HepG2 (cell line): ENCODE measurements around the gene GRP. TPM values are rescaled to one million over a fixed set of nuclear protein-coding genes. Genes with fewer than 3 reads are reported as not detected.

ENCODE experiments used
- ATAC-seq: fragments of 200-7000 bp; cut with Tn5 transposase; 3 replicates; pipeline ENCODE4 v1.9.1; 2020; ENCODE audit warnings: mild to moderate bottlenecking, moderate library complexity
- BruUV-seq: library from RNA; stranded (reverse); fragments of 400-500 nt; replicated peaks from 2 replicates; lab custom pipeline; 2021; lab: Mats Ljungman, UMichigan
- CTCF ChIA-PET: fragments of 300-600 bp; formaldehyde crosslinking; extraction: SDS; loops from one replicate; lab custom pipeline; 2021; ENCODE audit warnings: low total read pairs, inconsistent platforms, low intra/inter-chr PET ratio; lab: Yijun Ruan, JAX
- POLR2A ChIA-PET: fragments of 350-600 bp; sonication (Branson Sonifier 250); formaldehyde crosslinking; loops from one replicate; lab custom pipeline; 2020; ENCODE audit warnings: antibody characterized with exemption, inconsistent platforms; lab: Yijun Ruan, JAX
- DNase-seq: peaks from one replicate; pipeline ENCODE4 v3.0.0-alpha.2; 2015; ENCODE audit warnings: low spot score
- FAIRE-seq: peaks from 3 replicates; lab custom pipeline; 2011; peaks lifted over from hg19 to GRCh38; lab: Jason Lieb, UNC
- H2AFZ ChIP-seq: one replicate; pipeline ENCODE4 v1.6.1; 2011; ENCODE audit warnings: low read length, inconsistent platforms
- H3K27ac ChIP-seq: fragments of 300-600 bp; 3 replicates; pipeline ENCODE4 v1.8.0; 2011; ENCODE audit warnings: mixed run types, mild to moderate bottlenecking, mixed read lengths, low read length, inconsistent platforms; ENCODE audit not compliant: insufficient read depth; ENCODE audit errors: extremely low read length
- H3K27me3 ChIP-seq, 2 experiments: fragments of 200-600 bp in 1 of 2; 2 replicates in 1 of 2; 3 replicates in 1 of 2; pipeline versions ENCODE4 v1.6.0 to v1.8.0; 2011; ENCODE audit warnings: low read length in 2 of 2, mild to moderate bottlenecking in 2 of 2, moderate library complexity in 2 of 2, inconsistent platforms in 1 of 2; ENCODE audit not compliant: insufficient read depth in 2 of 2, control insufficient read depth in 1 of 2
- H3K36me3 ChIP-seq, 2 experiments: fragments of 200-600 bp in 1 of 2; replicated peaks in 1 of 2; 2 replicates in 1 of 2; 3 replicates in 1 of 2; pipeline versions ENCODE4 v1.5.1 to v1.8.0; 2011; ENCODE audit warnings: low read length in 2 of 2, inconsistent platforms in 1 of 2; ENCODE audit not compliant: insufficient read depth in 2 of 2, control insufficient read depth in 1 of 2
- H3K4me1 ChIP-seq: 2 replicates; pipeline ENCODE4 v1.5.1; 2012; ENCODE audit warnings: low read length, inconsistent platforms; ENCODE audit not compliant: insufficient read depth
- H3K4me2 ChIP-seq: 2 replicates; pipeline ENCODE4 v1.6.0; 2011; ENCODE audit warnings: low read depth, low read length, inconsistent platforms
- H3K4me3 ChIP-seq, 3 experiments: fragments of 200-600 bp in 1 of 3; sonication (generic), shearing (Covaris generic) in 1 of 3; replicated peaks in 1 of 3; 2 replicates each; pipeline ENCODE4 v1.5.1; 2011 to 2016; ENCODE audit warnings: low read length in 3 of 3, inconsistent platforms in 2 of 3, low read depth in 2 of 3, mild to moderate bottlenecking in 2 of 3, control low read depth in 1 of 3, mixed read lengths in 1 of 3; ENCODE audit not compliant: insufficient read depth in 1 of 3
- H3K79me2 ChIP-seq: one replicate; pipeline ENCODE4 v1.6.1; 2011; ENCODE audit warnings: low read length, inconsistent platforms; ENCODE audit not compliant: insufficient read depth
- H3K9ac ChIP-seq: 2 replicates; pipeline ENCODE4 v1.6.0; 2011; ENCODE audit warnings: mild to moderate bottlenecking, low read depth, low read length, inconsistent platforms; ENCODE audit not compliant: insufficient read depth
- H3K9me3 ChIP-seq: 2 replicates; pipeline ENCODE4 v1.5.1; 2012; ENCODE audit warnings: mild to moderate bottlenecking, low read length
- H4K20me1 ChIP-seq: 2 replicates; pipeline ENCODE4 v1.6.0; 2011; ENCODE audit warnings: inconsistent platforms, mild to moderate bottlenecking, low read length, moderate library complexity; ENCODE audit not compliant: insufficient read depth
- BORCS8-MEF2B ChIP-seq: sonication (generic); formaldehyde crosslinking; IDR thresholded peaks from 2 replicates; pipeline ENCODE4 v1.8.0; 2022; ENCODE audit warnings: mild to moderate bottlenecking, missing genetic modification reagents
- CREB1 ChIP-seq, 2 experiments: fragments of 450-650 bp in 1 of 2; IDR thresholded peaks; 2 replicates each; pipeline ENCODE4 v1.6.1; 2016 to 2017; ENCODE audit warnings: control low read depth in 1 of 2, mild to moderate bottlenecking in 1 of 2, missing compliant biosample characterization in 1 of 2, missing genetic modification characterization in 1 of 2
- EZH2 ChIP-seq: conservative IDR thresholded peaks from 2 replicates; pipeline ENCODE4 v1.6.1; 2012; ENCODE audit warnings: mild to moderate bottlenecking, low read depth, low read length, moderate library complexity
- MTF2 ChIP-seq: sonication (generic); formaldehyde crosslinking; IDR thresholded peaks from 2 replicates; pipeline ENCODE4 v1.5.0; 2020; ENCODE audit warnings: missing genetic modification reagents, borderline replicate concordance
- TCF7L2 ChIP-seq: IDR thresholded peaks from 2 replicates; pipeline ENCODE4 v1.6.1; 2011; ENCODE audit warnings: mild to moderate bottlenecking, low read depth, low read length, moderate library complexity
- ZSCAN22 ChIP-seq: sonication (generic); formaldehyde crosslinking; IDR thresholded peaks from 2 replicates; pipeline ENCODE4 v1.4.0; 2020; ENCODE audit warnings: mild to moderate bottlenecking, missing genetic modification reagents
- ZUFSP ChIP-seq: sonication (generic); formaldehyde crosslinking; IDR thresholded peaks from 2 replicates; pipeline ENCODE4 v1.9.0; 2021; ENCODE audit warnings: missing genetic modification reagents, mild to moderate bottlenecking, borderline replicate concordance
- WGBS: methylation state at CpG from one replicate; pipeline ENCODE4 v1.1.6; 2017; ENCODE audit warnings: low lambda C conversion rate; 5-methylcytosine and 5-hydroxymethylcytosine counted together
- in situ Hi-C: cut with HindIII; loops from 2 replicates; pipeline ENCODE4 v1.10.0; 2017; ENCODE audit warnings: low pct_unique_long_range_greater_than_20kb; ENCODE audit not compliant: extremely low pct_ligation_motif_present
- intact Hi-C: fragments of 100-400 bp; cut with micrococcal nuclease; formaldehyde crosslinking; loops from one replicate; pipeline ENCODE4 v1.10.0; 2022; ENCODE audit not compliant: unreplicated experiment
- polyA plus RNA-seq, 8 experiments: library from polyadenylated mRNA; depleted of rRNA in 3 of 8; stranded (reverse) in 7 of 8; unstranded in 1 of 8; fragments of >200 nt; fragmentation: Illumina TruSeq in 4 of 8; extraction: Trizol in 4 of 8; gene quantifications; 2 replicates each; pipeline versions ENCODE4 v1.2.1 to v1.2.3, GENCODE V29; 2011 to 2016; ENCODE audit warnings: low read depth in 4 of 8, missing spikeins in 1 of 8, mixed read lengths in 1 of 8; ENCODE audit not compliant: insufficient read depth in 1 of 8
- total RNA-seq, 5 experiments: library from RNA; depleted of rRNA; stranded (reverse); fragments of >200 nt; fragmentation: Illumina TruSeq; extraction: Trizol; gene quantifications; 2 replicates each; pipeline ENCODE4 v1.2.3, GENCODE V29; 2016; ENCODE audit warnings: low read depth in 1 of 5

The GRP gene
- total and polyA plus RNA-seq, 2 of the 13 experiments (the other 11 are each of a cell fraction or from before 2014, with no cell fraction given) = not detected

- TF ChIP-seq CREB1 (IDR thresholded peaks at IDR 0.05) (no peak), CREB1 (CRISPR knock-in tag; IDR thresholded peaks at IDR 0.05) (no peak), TCF7L2 (no peak), EZH2 (no peak), ZUFSP (CRISPR knock-in tag) (no peak)
- TF ChIP-seq, all 625 proteins: peak for 0
These were observed 54.6 kb downstream of the GRP start (continued) for GRCh38 chr18:59274533-59274928.

GRCh38 chr18:59275406-59275949, 55.5 kb downstream of the GRP start:
- no peak overlapping the region for H3K27ac ChIP-seq
- H3K36me3 ChIP-seq = no peaks in the 10 kb centered on the region
- no peaks in the 10 kb centered on the region for H3K4me1 ChIP-seq
- no peak overlapping the region for H3K9ac ChIP-seq
- DNase-seq = no peak
- ChIA-PET POLR2A (no interaction called here), CTCF (no interaction called here)
- H3K4me2 ChIP-seq = no peak overlapping the region
- H4K20me1 ChIP-seq = no peaks in the 10 kb centered on the region
- no peak overlapping the region for H3K4me3 ChIP-seq
- no TSS peak for BruUV-seq
- no peak for FAIRE-seq
- peaks cover 4 to 67% of the 10 kb centered on the region in 2 experiments for H3K27me3 ChIP-seq
- no peak overlapping the region for H2AFZ ChIP-seq
- intact Hi-C loops (no loop called here), in situ Hi-C loops (no loop called here)
- TF ChIP-seq MTF2 (no peak), BORCS8-MEF2B (no peak), ZSCAN22 (no peak)
- no peaks in the 10 kb centered on the region for H3K79me2 ChIP-seq
- WGBS = 16% methylated on average over 4 of the region's 6 CpGs
- no peak for ATAC-seq
- H3K9me3 ChIP-seq = no peaks in the 10 kb centered on the region
